GM06990 (cell line): ENCODE results near the gene CIB2.

Experiments
- DNase-seq: peaks from one replicate; pipeline ENCODE4 v3.0.0-alpha.2; 2011; ENCODE audit not compliant: insufficient read length; ENCODE audit errors: extremely low read depth
- H3K27me3 ChIP-seq: replicated peaks from 2 replicates; pipeline ENCODE4 v1.6.0; 2011; ENCODE audit warnings: low read length; ENCODE audit not compliant: control insufficient read depth, insufficient read depth
- H3K36me3 ChIP-seq: 2 replicates; pipeline ENCODE4 v1.5.1; 2011; ENCODE audit warnings: low read length; ENCODE audit not compliant: control insufficient read depth, insufficient read depth
- H3K4me3 ChIP-seq: replicated peaks from 2 replicates; pipeline ENCODE4 v1.5.1; 2011; ENCODE audit warnings: low read depth, mild to moderate bottlenecking, control low read depth, low read length
- CTCF ChIP-seq: IDR thresholded peaks from 2 replicates; pipeline ENCODE4 v1.5.1; 2011; ENCODE audit warnings: low read length, control low read depth, mild to moderate bottlenecking, inconsistent platforms; ENCODE audit not compliant: insufficient read depth, poor library complexity, severe bottlenecking

CIB2 gene

DNA sequence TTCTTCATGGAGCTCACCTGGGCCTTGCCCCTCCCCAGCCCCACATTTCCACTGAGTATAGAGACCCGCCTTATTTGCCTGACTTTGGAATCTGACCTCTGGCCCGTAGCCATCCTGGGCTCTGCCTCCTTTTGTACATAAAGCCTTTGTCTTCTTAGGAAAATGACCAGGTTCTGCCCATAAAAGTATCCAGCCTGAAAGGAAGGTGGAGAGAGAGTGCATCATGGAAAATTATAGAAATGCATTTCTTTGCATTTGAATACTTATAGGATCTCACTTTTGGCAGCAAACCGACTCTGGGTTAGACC lies 42.5 kb downstream of the CIB2 start:
- DNase-seq: no peak
- Histone ChIP-seq H3K4me3 (no peak overlapping the region), H3K36me3 (no peaks in the 10 kb centered on the region), H3K27me3 (no peaks in the 10 kb centered on the region)
- TF ChIP-seq CTCF: no peak

DNA sequence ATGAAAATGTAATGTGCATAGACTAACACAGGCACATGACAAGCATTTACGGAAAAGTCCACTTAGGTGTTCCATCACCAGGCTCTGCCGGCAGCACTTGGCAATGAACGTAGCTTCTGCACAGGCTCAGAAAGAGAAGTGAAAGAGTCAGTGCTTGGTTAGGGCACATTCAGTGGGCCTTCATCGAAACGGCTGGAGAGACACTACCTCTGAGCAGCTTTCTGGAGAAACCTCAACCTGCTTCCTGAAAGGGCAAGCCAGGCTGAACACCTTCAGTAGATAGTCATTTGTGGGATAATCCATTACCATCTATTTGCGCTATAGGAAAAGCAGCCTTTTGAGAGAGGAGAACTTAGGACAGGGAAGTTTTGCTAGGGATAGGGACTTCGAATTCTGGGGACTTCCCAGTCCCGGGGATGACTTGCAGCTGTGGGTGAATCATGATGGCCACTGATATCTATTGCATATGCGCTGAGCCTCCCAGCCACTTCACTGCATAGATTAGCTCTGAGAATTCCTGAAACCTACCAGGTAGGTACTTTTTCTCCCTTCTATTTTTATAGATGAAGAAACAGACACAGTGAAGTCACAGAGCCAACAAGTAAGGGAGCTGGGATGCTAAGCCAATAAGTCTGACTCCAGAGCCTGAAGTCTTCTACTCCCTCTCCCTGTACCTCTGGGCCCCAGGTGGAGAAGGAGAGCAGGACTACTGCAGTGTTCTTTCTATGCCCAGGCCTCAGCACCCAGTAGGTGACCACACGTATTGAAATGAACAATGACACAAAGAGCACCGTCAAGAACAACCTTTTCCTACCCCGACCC lies 43.1 kb downstream of the CIB2 start:
- Histone ChIP-seq H3K27me3 (no peaks in the 10 kb centered on the region), H3K36me3 (no peaks in the 10 kb centered on the region), H3K4me3 (no peak overlapping the region)
- no peak for TF ChIP-seq CTCF
- DNase-seq: no peak

GRCh38 chr15:78085928-78086327 lies 45.3 kb downstream of the CIB2 start:
- H3K36me3 ChIP-seq: no peaks in the 10 kb centered on the region
- H3K27me3 ChIP-seq: no peaks in the 10 kb centered on the region
- TF ChIP-seq CTCF: no peak
- no peak for DNase-seq
- H3K4me3 ChIP-seq: no peak overlapping the region

DNA sequence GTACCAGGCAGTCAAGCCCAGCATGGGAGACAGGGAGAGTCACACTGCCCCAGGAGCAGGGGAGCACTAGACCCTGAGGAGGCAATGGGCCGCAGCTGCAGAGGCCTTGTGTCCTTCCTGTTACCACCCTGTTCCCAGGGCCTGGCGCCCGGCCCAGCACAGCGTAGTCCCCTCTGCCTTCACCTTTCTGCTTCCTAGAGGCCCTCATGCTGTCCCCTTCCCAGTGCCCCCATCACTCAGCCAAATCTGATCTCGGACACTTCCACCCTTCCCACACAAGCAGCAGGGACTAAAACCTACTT lies 46.8 kb downstream of the CIB2 start:
- TF ChIP-seq CTCF: no peak
- no peak for DNase-seq
- H3K4me3 ChIP-seq: no peak overlapping the region
- H3K27me3 ChIP-seq: no peaks in the 10 kb centered on the region
- H3K36me3 ChIP-seq: no peaks in the 10 kb centered on the region

GRCh38 chr15:78083687-78084448 lies 47.4 kb downstream of the CIB2 start:
- no peak for DNase-seq
- no peak overlapping the region for H3K4me3 ChIP-seq
- no peaks in the 10 kb centered on the region for H3K36me3 ChIP-seq
- no peaks in the 10 kb centered on the region for H3K27me3 ChIP-seq
- no peak for TF ChIP-seq CTCF
